Lung (tissue), 12 donors: Measurements from ENCODE around the gene IPPK. TPM values are rescaled to one million over a fixed set of nuclear protein-coding genes. Genes with fewer than 3 reads are reported as not detected.

Source experiments
- ATAC-seq: fragments of 200-7000 bp; cut with Tn5 transposase; one replicate; pipeline ENCODE4 v1.9.1; 2020; ENCODE audit warnings: moderate number of reproducible peaks; ENCODE audit not compliant: insufficient read depth, low FRiP score
- DNase-seq, 3 donors: peaks; one replicate each; pipeline ENCODE4 v3.0.0-alpha.2; 2013 to 2017
- H3K27ac ChIP-seq, 2 donors: one replicate each; pipeline ENCODE4 v1.5.1; 2013; ENCODE audit warnings: mild to moderate bottlenecking in 2 of 2, moderate library complexity in 2 of 2, control low read depth in 1 of 2, inconsistent platforms in 1 of 2, low read depth in 1 of 2, low read length in 1 of 2
- H3K27me3 ChIP-seq, 3 donors: one replicate each; pipeline ENCODE4 v1.5.1; 2013; ENCODE audit warnings: low read length in 2 of 3; ENCODE audit not compliant: control insufficient read depth in 3 of 3, insufficient read depth in 3 of 3
- H3K36me3 ChIP-seq, 4 donors: one replicate each; pipeline ENCODE4 v1.5.1; 2013; ENCODE audit warnings: low read length in 4 of 4, mild to moderate bottlenecking in 1 of 4, moderate library complexity in 1 of 4; ENCODE audit not compliant: control insufficient read depth in 4 of 4, insufficient read depth in 4 of 4
- H3K4me1 ChIP-seq, 5 donors: one replicate each; pipeline ENCODE4 v1.5.1; 2013; ENCODE audit warnings: low read length in 5 of 5, mild to moderate bottlenecking in 2 of 5, moderate library complexity in 1 of 5; ENCODE audit not compliant: control insufficient read depth in 5 of 5, insufficient read depth in 5 of 5
- H3K4me3 ChIP-seq: one replicate; pipeline ENCODE4 v1.5.1; 2013; ENCODE audit warnings: mild to moderate bottlenecking, control low read depth, moderate library complexity
- H3K9ac ChIP-seq, 2 donors: one replicate each; pipeline ENCODE4 v1.5.1; 2013; ENCODE audit warnings: low read length in 2 of 2, control low read depth in 1 of 2; ENCODE audit not compliant: insufficient read depth in 1 of 2
- H3K9me3 ChIP-seq, 4 donors: one replicate each; pipeline ENCODE4 v1.5.1; 2013; ENCODE audit warnings: low read length in 3 of 4, mild to moderate bottlenecking in 1 of 4, moderate library complexity in 1 of 4; ENCODE audit not compliant: control insufficient read depth in 4 of 4, insufficient read depth in 3 of 4
- CTCF ChIP-seq: IDR thresholded peaks from 2 replicates; pipeline ENCODE4 v1.5.1; 2012; ENCODE audit warnings: mild to moderate bottlenecking; ENCODE audit errors: control extremely low read depth, extremely low read depth
- WGBS, 2 donors: extraction: QIAGEN DNeasy Blood & Tissue Kit; methylation state at CpG; one replicate each; pipeline ENCODE4 v1.1.7; 2013; 5-methylcytosine and 5-hydroxymethylcytosine counted together
- polyA plus RNA-seq, 2 donors: library from polyadenylated mRNA; stranded (reverse); fragments of 200-250 nt; gene quantifications; one replicate each; pipeline ENCODE4 v1.2.1, GENCODE V29; 2013
- total RNA-seq, 2 donors: library from RNA; depleted of rRNA in 1 of 2; stranded (reverse); fragments of >200 nt in 1 of 2; gene quantifications; one replicate each; pipeline ENCODE4 v1.2.1, GENCODE V29; 2014 to 2021
- donor health status: control.
- donor health status: control.
- donor health status: Bipolar disorder and iron deficiency.
- donor health status: healthy.
- donor health status: DM: yes; HTN: yes; CAD: no.

The IPPK gene
- total and polyA plus RNA-seq, 4 donors = 6.0 to 9.6 (median 6.8) TPM

DNA sequence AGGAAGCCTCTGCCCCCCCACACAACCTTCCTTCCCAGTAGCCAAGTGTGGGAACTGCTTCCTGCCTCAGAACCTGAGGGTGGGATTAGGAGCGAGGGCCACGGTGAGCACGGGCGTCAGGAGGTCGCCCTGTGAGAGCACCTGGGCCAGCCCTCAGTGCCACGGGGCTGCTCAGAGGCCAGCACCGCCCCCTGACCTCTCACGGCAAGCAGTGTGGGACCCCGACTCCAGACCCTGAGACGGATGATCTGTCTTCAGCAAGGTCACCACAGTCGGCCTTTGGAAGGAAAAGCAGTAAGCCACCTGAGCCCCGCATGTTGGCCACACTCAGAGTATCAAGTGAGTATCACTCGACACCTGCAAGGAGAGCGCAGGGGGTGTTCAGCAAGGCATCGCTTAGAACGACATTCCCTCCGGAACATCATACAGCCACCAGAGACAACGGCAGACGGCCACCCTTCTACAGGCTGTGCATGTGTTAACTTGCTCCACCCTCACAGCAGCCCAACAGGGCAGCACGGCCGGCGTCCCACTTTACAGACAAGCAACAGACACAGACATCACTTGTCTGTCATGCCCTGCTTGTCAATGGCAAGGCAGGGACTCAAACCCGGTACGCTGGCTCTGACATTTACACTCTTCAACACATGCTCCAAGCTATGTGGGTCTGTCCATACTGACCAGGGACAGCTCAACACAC, 50.2 kb downstream of the IPPK start:
- Histone ChIP-seq H3K9ac (no peak overlapping the region), H3K4me1 (peaks cover 0 to 59% (median 26%) of the 10 kb centered on the region in 5 donors), H3K27ac (peak overlapping the region in 1 of 2 donors; percentile 4), H3K4me3 (no peak overlapping the region), H3K9me3 (no peaks in the 10 kb centered on the region), H3K27me3 (no peaks in the 10 kb centered on the region), H3K36me3 (peaks cover 0 to 24% (median 5%) of the 10 kb centered on the region in 4 donors)
- no peak for ATAC-seq
- DNase-seq = no peak
- 91 to 93% methylated on average over 24 of the region's 24 CpGs for WGBS, 2 donors
- TF ChIP-seq CTCF = no peak

DNA sequence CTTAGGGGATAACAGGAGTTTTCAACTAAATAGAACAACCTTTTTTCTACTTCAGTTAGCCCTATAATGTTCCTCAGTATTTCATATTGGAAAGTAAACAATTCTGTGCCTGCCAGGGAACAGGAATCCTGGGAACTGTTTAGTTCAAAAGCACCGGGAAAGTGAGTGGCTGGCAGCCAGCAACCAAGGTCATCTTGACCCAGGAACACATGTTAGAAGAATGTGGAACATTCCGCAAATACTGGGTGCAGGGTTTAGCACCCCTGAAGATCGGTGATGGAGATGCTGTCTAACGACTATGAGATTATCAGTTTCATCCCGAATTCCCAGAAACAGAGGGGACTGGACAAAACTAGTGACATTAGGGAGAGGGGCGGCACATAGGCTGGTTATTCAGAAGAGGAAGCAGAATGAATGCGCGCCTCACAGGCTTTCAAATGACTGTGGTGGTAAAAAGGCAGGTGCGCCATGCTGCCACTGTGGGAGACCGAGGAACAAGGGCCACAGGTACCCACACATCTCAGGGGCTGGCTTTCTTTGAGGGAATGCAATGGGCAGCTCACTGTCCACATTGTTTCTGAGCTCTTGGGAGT, 51.2 kb downstream of the IPPK start:
- H3K4me1 ChIP-seq = peaks cover 0 to 70% (median 26%) of the 10 kb centered on the region in 5 donors
- H3K4me3 ChIP-seq = no peak overlapping the region
- DNase-seq = peak in 1 of 3 donors; percentile 53
- peaks cover 0 to 26% (median 4%) of the 10 kb centered on the region in 4 donors for H3K36me3 ChIP-seq
- no peak overlapping the region for H3K27ac ChIP-seq
- 81 to 91% methylated on average over 10 of the region's 10 CpGs for WGBS, 2 donors
- ATAC-seq = no peak
- no peak for TF ChIP-seq CTCF
- no peaks in the 10 kb centered on the region for H3K9me3 ChIP-seq
- no peak overlapping the region for H3K9ac ChIP-seq
- no peaks in the 10 kb centered on the region for H3K27me3 ChIP-seq

GRCh38 chr9:92617951-92618510, 51.9 kb downstream of the IPPK start:
- DNase-seq (no peak), ATAC-seq (no peak)
- H3K36me3 ChIP-seq = peaks cover 3 to 31% (median 6%) of the 10 kb centered on the region in 4 donors
- H3K27me3 ChIP-seq = no peaks in the 10 kb centered on the region
- no peak for TF ChIP-seq CTCF
- 89 to 90% methylated on average over 11 of the region's 11 CpGs for WGBS, 2 donors
- H3K9ac ChIP-seq = no peak overlapping the region
- H3K9me3 ChIP-seq = peaks cover 0 to 2% (median 0%) of the 10 kb centered on the region in 4 donors
- H3K4me1 ChIP-seq = peaks cover 0 to 75% (median 26%) of the 10 kb centered on the region in 5 donors
- peak overlapping the region in 1 of 2 donors; percentile 17 for H3K27ac ChIP-seq
- no peak overlapping the region for H3K4me3 ChIP-seq
